ENCODE measurements around the gene S100A7A.

Gene S100A7A

GRCh38 chr1:153443486-153443885, 27.2 kb downstream of the S100A7A start (continued):
- TF ChIP-seq OVOL3 (tag by site-specific recombination; IDR thresholded peaks at IDR 0.05) = no peak
- TF ChIP-seq KLF17 (tag by site-specific recombination; IDR thresholded peaks at IDR 0.05) = no peak
- TF ChIP-seq KLF8 (tag by site-specific recombination; IDR thresholded peaks at IDR 0.05) = no peak
- TF ChIP-seq ZNF148 (tag by site-specific recombination; IDR thresholded peaks at IDR 0.05; ENCODE audit: borderline replicate concordance) = no peak
- TF ChIP-seq ZNF138 (tag by site-specific recombination; IDR thresholded peaks at IDR 0.05; ENCODE audit: borderline replicate concordance) = no peak
- no peak for TF ChIP-seq ZNF768 (tag by site-specific recombination; IDR thresholded peaks at IDR 0.05)
- TF ChIP-seq WT1 (tag by site-specific recombination; IDR thresholded peaks at IDR 0.05) = no peak
- no peak for TF ChIP-seq ZNF777 (tag by site-specific recombination; IDR thresholded peaks at IDR 0.05; ENCODE audit: borderline replicate concordance)
- TF ChIP-seq ZNF747 (tag by site-specific recombination; IDR thresholded peaks at IDR 0.05) = no peak
- TF ChIP-seq ZNF670 (tag by site-specific recombination; IDR thresholded peaks at IDR 0.05; ENCODE audit: low read depth) = no peak
- no peak for TF ChIP-seq HOXC10 (CRISPR knock-in tag; IDR thresholded peaks at IDR 0.05)
- no peak for TF ChIP-seq ZNF335 (tag by site-specific recombination; conservative IDR thresholded peaks at IDR 0.05)
- TF ChIP-seq ZNF585B (tag by site-specific recombination; IDR thresholded peaks at IDR 0.05) = no peak
- TF ChIP-seq REST (tag by site-specific recombination; IDR thresholded peaks at IDR 0.05) = no peak

- no peaks in the 10 kb centered on the region for H3K9me3 ChIP-seq (ENCODE audit: control insufficient read depth, insufficient read depth, low read depth, low read length)
- H3K4me3 ChIP-seq (ENCODE audit: low read depth, low read length) = no peak overlapping the region
- POLR2A ChIA-PET = no interaction called here
- no peaks in the 10 kb centered on the region for H3K36me3 ChIP-seq (ENCODE audit: control insufficient read depth in 2 of 2, insufficient read depth in 1 of 2, low read length in 2 of 2)
- H3K27ac ChIP-seq (ENCODE audit: extremely low read depth, low read depth, low read length) = no peak overlapping the region
- CTCF ChIA-PET = interaction anchor here (0.7 kb wide), 1 partner anchor 89 kb away, joined by 3 read pairs; no protein-coding TSS in a partner anchor
- H3K4me1 ChIP-seq (ENCODE audit: control insufficient read depth, insufficient read depth, low read length) = no peaks in the 10 kb centered on the region
- no peak for TF ChIP-seq ZNF404 (tag by site-specific recombination; IDR thresholded peaks at IDR 0.05)
- no peak for TF ChIP-seq ZNF785 (tag by site-specific recombination; IDR thresholded peaks at IDR 0.05)
- TF ChIP-seq KLF8 (tag by site-specific recombination; IDR thresholded peaks at IDR 0.05) = no peak
- TF ChIP-seq ZBTB48 (tag by site-specific recombination; IDR thresholded peaks at IDR 0.05) = no peak
- TF ChIP-seq ZBTB6 (tag by site-specific recombination; IDR thresholded peaks at IDR 0.05) = no peak
- TF ChIP-seq ZNF132 (tag by site-specific recombination; IDR thresholded peaks at IDR 0.05; ENCODE audit: borderline replicate concordance) = no peak
- no peak for TF ChIP-seq ZNF560 (tag by site-specific recombination; IDR thresholded peaks at IDR 0.05; ENCODE audit: borderline replicate concordance)
- TF ChIP-seq HOXC10 (CRISPR knock-in tag; IDR thresholded peaks at IDR 0.05) = no peak
- TF ChIP-seq ZNF138 (tag by site-specific recombination; IDR thresholded peaks at IDR 0.05; ENCODE audit: borderline replicate concordance) = no peak
- no peak for TF ChIP-seq HOXD13 (CRISPR knock-in tag; IDR thresholded peaks at IDR 0.05; ENCODE audit: borderline replicate concordance)
- TF ChIP-seq ZNF449 (tag by site-specific recombination; IDR thresholded peaks at IDR 0.05) = no peak
- TF ChIP-seq INSM2 (tag by site-specific recombination; IDR thresholded peaks at IDR 0.05) = no peak
- no peak for TF ChIP-seq ZNF76 (tag by site-specific recombination; IDR thresholded peaks at IDR 0.05; ENCODE audit: borderline replicate concordance, low read depth)
- TF ChIP-seq ZNF561 (tag by site-specific recombination; IDR thresholded peaks at IDR 0.05; ENCODE audit: borderline replicate concordance) = no peak
Measured at GRCh38 chr1:153444078-153444477, 27.8 kb downstream of the S100A7A start.

All from HEK293 (cell line).